Stimulated activated CD4-positive, alpha-beta T cell treated with anti-CD3 and anti-CD28 coated beads, Interleukin-15, amount 100 ng/mL, for 48 hours (primary cell): ENCODE data around the gene CAMSAP3.
A peak's percentile ranks its signal among the peaks of the same experiment; 100 is the strongest.

Source experiments
- DNase-seq, 2 donors: peaks; one replicate each; pipeline ENCODE4 v3.0.0-alpha.2; 2020; ENCODE audit warnings: low read depth in 2 of 2

Gene CAMSAP3

GRCh38 chr19:7629347-7630054, 33.8 kb downstream of the CAMSAP3 start, which contains the start of the genes PET100 and XAB2:
Gene PET100 (plus strand): TSS chr19:7629793. CDS start chr19:7629834, 41 bp downstream.
Gene XAB2 (minus strand): TSS chr19:7629545. CDS start chr19:7629527, 18 bp downstream.
- DNase-seq: peak; percentile 90 to 94

GRCh38 chr19:7631577-7631976, 35.9 kb downstream of the CAMSAP3 start:
- no peak for DNase-seq

GRCh38 chr19:7632340-7633203, 36.9 kb downstream of the CAMSAP3 start:
- no peak for DNase-seq

GRCh38 chr19:7633698-7634097, 38.0 kb downstream of the CAMSAP3 start, which contains the start of gene PCP2:
Gene PCP2 (minus strand): TSS chr19:7633719. CDS start chr19:7633457, 262 bp downstream.
- no peak for DNase-seq

- no peak for DNase-seq
Observed at GRCh38 chr19:7635670-7636069, 40.0 kb downstream of the CAMSAP3 start.

GRCh38 chr19:7636317-7636690, 40.6 kb downstream of the CAMSAP3 start:
- no peak for DNase-seq

GRCh38 chr19:7636691-7637373, 41.2 kb downstream of the CAMSAP3 start, which contains the start of gene STXBP2:
Gene STXBP2 (plus strand): TSS chr19:7637110. CDS start chr19:7637150, 40 bp downstream.
- DNase-seq: peak; percentile 84 to 90

GRCh38 chr19:7637374-7638256, 42.0 kb downstream of the CAMSAP3 start:
- DNase-seq: no peak

- DNase-seq: no peak
Observed at GRCh38 chr19:7638802-7639465, 43.3 kb downstream of the CAMSAP3 start.

- DNase-seq: no peak
Observed at GRCh38 chr19:7639863-7640348, 44.2 kb downstream of the CAMSAP3 start.

GRCh38 chr19:7640803-7641202, 45.1 kb downstream of the CAMSAP3 start:
- no peak for DNase-seq

GRCh38 chr19:7641290-7642276, 45.9 kb downstream of the CAMSAP3 start:
- no peak for DNase-seq

GRCh38 chr19:7642295-7643030, 46.8 kb downstream of the CAMSAP3 start:
- DNase-seq: no peak

GRCh38 chr19:7643031-7643415, 47.4 kb downstream of the CAMSAP3 start:
- no peak for DNase-seq

GRCh38 chr19:7643629-7644549, 48.2 kb downstream of the CAMSAP3 start:
- DNase-seq: peak in 1 of 2 donors; percentile 27

- no peak for DNase-seq
Observed at GRCh38 chr19:7644550-7644877, 48.9 kb downstream of the CAMSAP3 start.

GRCh38 chr19:7645163-7645562, 49.5 kb downstream of the CAMSAP3 start:
- no peak for DNase-seq
